NCI-H446 (cell line): ENCODE results near the gene CLTRN.
"Not testable (repeated sequence)": the region's sequence is repeated elsewhere in the genome, so short reads cannot be mapped to it uniquely, and the experiment has no call there.

Experiments
- DNase-seq, 2 experiments: peaks; one replicate each; lab custom pipeline; 2025; lab: John Stamatoyannopoulos, UW

The CLTRN gene

DNA sequence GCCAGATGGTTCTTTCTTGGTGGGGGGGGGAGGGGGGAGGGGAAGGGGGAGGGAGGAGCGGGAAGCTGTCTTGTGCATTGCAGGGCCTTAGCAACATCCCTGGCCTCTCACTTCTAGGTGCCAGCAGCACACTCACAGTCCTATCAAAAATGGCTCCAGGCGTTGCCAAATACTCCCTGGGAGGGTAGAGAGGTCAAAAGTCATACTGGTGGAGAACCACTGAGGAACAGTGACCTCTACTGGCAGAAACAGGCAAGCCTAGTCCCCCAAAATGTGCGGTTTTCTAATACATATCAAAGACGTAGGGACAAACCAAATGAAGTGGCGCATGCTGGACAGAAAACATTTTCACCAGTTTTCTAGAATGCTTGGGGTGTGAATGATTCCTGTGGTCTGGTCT, 17.1 kb downstream of the CLTRN start:
- not testable (repeated sequence) for DNase-seq

GRCh38 chrX:15646543-15646942, 18.1 kb downstream of the CLTRN start:
- DNase-seq = no peak

DNA sequence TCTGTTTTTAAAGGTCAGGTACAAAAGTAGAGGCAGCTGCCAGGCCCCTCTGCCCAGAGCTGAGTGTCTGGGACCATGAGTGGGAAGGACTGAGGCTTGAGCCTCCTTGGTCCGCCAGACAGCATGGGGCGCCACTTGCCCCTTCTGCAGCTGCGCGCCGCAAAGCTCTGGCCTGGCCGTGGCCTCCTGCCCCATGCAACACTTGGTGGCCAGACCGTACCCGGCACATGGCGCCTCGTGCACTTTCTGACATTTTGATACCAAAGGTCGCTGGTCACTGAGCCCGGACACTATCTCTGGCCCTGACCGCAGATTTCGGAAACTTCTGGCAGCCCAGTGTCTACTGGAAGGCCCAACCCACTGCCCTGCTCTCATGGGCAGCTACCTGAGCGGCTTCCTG, 18.6 kb downstream of the CLTRN start:
- no peak for DNase-seq

DNA sequence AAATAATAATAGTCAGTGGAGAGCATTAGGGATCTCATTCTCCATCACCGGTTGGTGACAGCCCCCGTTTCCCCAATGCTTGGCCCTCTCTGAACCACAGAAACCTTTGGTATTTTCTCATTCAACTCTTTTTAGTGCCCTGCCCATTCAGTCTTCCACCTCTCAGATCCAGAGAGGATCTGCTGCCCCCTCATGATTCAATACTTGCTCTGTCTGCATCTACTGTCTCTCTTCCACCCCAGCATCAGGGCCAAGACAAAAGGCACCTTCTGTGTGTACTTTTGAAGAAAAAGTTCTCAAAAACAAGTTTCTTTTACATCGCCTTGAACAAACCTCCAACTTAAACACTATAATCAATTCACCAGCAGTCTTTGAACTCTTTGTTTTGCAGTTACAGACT, 19.3 kb downstream of the CLTRN start:
- DNase-seq = no peak

GRCh38 chrX:15644560-15644872, 20.1 kb downstream of the CLTRN start:
- no peak for DNase-seq

DNA sequence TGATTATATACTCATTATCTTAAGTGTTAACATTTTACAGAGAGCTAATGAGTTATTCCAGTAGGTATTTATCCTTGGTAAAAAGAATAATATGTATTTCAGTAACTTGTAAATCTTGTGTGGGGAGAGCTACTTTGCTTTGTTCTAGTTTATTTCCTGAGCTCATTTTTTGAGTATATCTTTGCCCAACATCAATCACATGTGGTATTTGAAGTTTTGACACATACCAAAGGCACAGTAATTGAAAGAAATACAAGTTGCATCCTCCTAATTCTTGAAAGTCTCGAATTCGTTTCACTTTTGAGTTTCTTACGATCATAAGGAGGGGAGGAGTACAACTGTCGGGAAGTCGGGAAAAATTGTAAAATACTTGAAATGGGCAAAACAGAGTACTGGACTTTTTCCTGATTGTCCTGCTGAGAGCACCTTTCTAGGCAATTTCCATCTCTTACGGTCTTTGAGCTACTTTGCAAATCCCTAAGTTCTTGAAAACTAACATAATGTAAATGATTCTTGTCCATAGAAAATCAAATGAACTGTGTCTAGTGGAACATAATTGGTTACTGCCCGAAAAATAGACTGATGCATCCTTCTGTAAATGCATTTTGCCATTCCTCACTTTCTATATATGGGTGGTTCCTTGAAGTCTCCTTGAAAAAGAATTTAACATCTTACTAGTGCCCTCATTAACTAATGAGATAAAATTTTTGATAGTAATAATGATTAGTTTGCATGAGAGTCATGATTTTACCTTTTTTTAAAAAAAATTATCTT, 20.6 kb downstream of the CLTRN start:
- no peak for DNase-seq

DNA sequence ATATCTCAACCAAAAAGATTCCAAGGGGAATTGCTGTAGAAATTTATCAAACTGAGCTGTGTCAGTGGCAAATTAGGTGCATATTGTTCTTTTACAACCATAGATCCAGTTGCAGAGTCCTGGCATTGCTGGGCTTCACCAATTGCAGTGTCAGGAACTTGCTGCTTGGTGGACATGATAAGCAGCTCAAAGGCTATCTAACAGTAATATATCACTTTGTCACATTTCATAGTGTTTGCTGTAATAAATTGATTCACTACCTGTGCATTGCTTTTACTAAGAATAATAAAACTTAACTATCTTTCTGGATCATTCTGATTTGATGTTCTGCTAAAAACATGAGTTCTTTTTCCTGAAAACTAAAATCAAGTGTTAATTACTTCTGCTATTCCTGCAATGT, 33.0 kb downstream of the CLTRN start:
- no peak for DNase-seq

GRCh38 chrX:15623054-15623453, 41.6 kb downstream of the CLTRN start:
- DNase-seq = no peak

DNA sequence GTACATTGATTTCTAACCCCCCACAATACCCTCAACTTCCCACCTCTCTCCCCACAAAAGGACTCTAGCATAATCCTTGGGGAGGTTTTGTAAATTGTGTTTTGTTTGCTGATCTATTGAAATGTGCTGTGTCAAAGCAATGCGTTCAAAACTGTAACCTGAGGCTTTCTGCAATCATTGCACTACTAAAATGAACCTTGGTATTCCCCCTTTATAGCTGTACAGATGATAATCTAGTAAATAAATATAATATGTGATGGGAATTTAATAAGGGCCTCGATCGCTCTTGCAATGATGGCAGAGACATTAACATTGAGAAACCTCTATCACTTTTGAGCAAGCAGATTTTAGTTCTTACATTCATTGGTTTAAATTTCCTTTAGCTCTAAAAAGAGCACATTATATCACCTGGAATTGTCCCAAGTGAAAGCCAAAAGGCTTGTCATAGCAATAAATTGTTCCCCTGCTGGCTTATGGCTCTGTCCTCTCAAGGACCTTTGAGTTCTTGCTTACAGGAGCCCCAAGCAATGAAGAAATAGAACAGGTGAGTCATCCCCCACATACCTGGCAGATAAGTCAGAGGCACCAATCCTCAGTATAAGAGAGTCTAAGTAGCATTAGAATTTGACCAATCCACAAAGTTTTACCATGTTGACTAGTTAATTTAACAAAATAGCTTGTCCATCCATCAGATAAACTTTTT, 45.4 kb downstream of the CLTRN start:
- no peak for DNase-seq

DNA sequence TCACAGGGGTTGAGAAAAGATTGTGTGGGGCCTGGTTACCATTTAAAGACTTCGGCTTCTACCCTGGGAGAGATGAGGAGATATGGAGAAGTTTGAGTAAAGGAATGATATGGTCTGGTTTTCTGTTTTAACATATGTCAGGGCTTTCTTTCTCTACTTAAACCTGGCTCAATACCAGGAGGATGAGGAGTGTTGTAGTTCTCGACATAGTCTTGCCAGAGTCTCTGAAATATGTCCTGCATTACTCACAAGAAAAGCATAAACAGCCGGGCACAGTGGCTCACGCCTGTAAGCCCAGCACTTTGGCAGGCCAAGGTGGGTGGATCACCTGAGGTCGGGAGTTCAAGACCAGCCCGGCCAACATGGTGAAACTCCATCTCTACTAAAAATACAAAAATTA, 47.5 kb downstream of the CLTRN start:
- DNase-seq = no peak

GRCh38 chrX:15616531-15616930, 48.1 kb downstream of the CLTRN start:
- DNase-seq = no peak

DNA sequence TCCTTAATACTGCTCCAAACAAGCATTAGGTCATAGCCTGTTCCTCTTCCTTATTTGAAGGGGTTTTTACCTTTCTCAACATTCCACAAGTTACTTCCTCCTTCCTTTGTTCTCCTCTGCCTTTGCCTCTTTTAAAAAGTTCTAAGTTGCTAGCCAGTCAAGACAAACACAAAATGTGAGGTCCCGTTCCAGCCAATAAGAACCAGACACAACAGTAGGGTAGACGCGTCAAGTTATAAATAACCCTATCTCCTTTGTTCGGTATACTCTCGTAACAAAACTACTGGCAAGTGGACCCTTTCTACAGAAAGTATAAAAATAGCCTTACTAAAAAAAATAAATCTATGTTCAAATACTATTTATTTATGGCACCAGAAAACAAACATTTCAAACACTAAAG, 57.5 kb downstream of the CLTRN start:
- DNase-seq = no peak

- DNase-seq = no peak
These were observed 58.5 kb downstream of the CLTRN start for GRCh38 chrX:15606136-15606535.

DNA sequence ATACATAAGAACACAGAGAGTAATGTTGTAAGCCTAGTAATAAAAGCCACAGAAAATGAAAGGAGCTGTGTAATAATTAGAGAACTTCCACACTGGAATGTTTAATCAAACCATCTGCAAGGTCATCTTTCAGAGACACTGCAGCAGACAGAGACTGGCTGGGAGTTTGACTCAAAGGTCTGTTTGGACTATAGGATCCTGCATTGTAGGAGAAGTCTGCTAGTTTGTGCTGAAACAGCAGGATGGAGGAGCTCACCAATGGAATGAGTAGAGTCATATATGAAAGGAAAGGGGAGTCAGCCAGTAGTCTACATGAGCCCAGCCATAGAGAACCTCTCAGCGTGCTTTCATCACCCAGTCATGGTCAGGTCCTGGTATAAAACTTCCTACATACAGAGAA, 59.4 kb downstream of the CLTRN start:
- DNase-seq = no peak

DNA sequence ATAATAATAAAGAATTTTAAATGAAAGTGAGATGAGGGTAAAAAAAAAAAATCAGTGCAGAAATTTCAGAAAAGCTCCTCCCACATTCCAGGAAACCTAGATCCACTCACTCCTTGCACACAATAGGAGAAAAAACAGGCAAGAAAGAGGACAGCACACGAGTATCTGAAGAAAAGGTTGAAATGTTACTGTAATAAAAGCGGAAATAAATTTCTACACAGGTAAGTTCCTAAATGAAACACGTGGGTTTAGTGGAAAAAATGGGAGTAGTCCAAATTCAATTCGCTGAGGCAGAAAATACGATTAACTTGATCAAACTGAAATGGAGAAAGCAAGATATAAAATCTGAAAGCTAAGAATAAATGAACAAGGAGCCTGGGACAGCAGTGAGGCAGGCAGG, 61.8 kb downstream of the CLTRN start:
- DNase-seq = no peak

DNA sequence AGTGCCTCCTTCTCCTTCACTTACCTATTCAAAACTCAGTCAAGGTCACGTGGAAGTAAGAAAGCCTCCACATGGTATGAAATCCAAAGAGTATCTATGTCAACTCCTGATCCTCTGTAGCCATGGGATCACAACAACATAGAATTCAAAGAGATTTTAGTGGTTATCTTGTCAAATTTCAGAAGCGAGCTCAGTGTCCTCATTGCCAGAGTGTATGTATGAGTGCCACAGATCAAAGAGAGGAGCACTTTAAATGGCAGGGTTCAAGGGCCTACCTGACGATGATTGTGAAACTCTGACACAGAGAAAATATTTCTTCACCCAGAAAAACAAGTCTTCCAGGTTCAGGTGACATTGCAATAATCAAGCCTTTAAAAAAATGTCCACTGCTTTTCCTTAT, 62.7 kb downstream of the CLTRN start:
- DNase-seq = no peak

DNA sequence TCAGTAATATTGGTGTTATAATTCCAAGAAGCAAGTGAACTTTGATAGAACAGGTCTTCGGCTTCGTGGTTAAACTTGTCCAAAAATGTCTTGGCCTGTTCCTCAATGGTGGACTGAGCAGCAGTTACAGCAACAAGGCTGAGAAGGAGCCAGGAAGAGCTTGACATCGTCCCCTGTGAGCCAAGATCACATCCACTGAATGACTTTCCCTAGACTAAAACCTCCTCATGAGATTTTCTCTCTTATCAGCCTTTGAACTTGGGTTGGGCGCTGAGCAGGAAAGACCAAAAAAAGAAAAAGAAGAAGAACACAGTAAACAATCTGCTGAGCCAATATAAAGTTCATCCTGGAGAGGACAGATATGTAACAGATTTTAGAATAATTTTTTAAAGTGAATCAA, 63.9 kb downstream of the CLTRN start, which contains the start of gene ACE2:
Gene ACE2, minus strand, starts transcription at position 216 of the 400 bp plus-strand sequence. Its CDS starts 49 bp downstream, at position 167.
- no peak for DNase-seq

- no peak for DNase-seq
These were observed 64.6 kb downstream of the CLTRN start for GRCh38 chrX:15600049-15600448.

GRCh38 chrX:15599461-15599860, 65.1 kb downstream of the CLTRN start:
- no peak for DNase-seq

- DNase-seq = no peak
These were observed 66.6 kb downstream of the CLTRN start for GRCh38 chrX:15598026-15598425.

DNA sequence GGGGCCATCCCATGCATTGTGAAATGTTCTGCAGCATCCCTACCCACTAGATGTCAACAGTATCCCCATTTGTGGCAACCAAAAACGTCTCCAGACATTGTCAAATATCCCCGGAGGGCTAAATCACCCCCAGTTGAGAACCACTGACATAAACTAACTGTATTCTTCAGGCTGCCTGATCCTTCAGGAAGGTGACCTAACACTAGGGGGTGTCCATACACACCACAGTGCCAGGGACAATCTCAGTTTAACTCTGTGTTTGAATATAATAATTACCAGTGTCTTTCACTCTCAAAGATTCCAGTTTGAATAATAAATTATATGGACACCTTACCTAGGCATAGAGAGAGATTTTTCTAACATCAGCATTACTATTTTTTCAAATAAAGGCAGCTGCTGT, 70.2 kb downstream of the CLTRN start:
- DNase-seq = no peak

GRCh38 chrX:15579778-15580747, 84.5 kb downstream of the CLTRN start:
- DNase-seq = no peak
